ENCODE data around the gene MORN5.

The MORN5 gene

GRCh38 chr9:122159026-122159924 is at the start of gene MORN5, which contains the start of gene NDUFA8:
Gene MORN5 (plus strand): TSS chr9:122159908. CDS start chr9:122159973, 65 bp downstream.
Gene NDUFA8 (minus strand): TSS chr9:122159779. CDS start chr9:122159677, 102 bp downstream.
- peak; percentile 94 for DNase-seq (ENCODE audit: low read depth)
- TF ChIP-seq, protein P1, sequence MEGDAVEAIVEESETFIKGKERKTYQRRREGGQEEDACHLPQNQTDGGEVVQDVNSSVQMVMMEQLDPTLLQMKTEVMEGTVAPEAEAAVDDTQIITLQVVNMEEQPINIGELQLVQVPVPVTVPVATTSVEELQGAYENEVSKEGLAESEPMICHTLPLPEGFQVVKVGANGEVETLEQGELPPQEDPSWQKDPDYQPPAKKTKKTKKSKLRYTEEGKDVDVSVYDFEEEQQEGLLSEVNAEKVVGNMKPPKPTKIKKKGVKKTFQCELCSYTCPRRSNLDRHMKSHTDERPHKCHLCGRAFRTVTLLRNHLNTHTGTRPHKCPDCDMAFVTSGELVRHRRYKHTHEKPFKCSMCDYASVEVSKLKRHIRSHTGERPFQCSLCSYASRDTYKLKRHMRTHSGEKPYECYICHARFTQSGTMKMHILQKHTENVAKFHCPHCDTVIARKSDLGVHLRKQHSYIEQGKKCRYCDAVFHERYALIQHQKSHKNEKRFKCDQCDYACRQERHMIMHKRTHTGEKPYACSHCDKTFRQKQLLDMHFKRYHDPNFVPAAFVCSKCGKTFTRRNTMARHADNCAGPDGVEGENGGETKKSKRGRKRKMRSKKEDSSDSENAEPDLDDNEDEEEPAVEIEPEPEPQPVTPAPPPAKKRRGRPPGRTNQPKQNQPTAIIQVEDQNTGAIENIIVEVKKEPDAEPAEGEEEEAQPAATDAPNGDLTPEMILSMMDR (conservative IDR thresholded peaks at IDR 0.05; ENCODE audit: control insufficient read depth, insufficient read depth, low read depth, low read length) = no peak
- peak within 1 kb of the TSS; percentile 95 for H3K4me3 ChIP-seq (ENCODE audit: control insufficient read depth, low read depth, low read length)

DNA sequence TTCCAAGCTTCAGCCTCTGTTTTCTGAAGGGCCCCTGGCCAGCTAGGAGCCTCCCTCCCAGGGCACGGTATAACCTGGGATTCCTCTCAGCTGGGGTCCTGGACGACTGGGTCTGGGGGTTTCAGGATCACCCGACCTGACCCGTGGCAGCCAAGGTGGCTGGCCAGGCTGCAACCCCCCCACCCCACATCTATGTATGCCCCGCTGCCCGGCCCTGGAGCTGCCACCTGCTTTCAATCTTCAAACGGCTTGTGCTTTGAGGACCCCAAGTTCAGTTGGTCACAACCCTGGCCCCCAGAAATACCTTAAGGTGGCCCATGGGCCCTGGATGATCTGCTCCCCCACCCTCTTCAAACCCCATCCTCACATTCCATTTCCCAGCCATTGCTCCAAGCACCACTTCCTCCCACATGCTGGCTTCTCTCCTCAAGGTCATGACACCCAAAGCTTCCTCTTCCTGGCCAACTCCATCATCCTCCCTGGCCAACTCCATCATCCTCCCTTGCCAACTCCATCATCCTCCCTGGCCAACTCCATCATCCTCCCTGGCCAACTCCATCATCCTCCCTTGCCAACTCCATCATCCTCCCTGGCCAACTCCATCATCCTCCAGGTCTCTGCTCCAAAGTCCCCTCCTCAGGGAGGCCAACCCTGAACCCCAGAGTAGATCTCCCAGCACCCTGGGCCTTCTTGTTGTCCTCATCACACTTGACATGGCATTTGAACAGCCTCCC is 49.4 kb upstream of the MORN5 start:
- H3K4me3 ChIP-seq (ENCODE audit: control insufficient read depth, low read depth, low read length) = no peak overlapping the region
- TF ChIP-seq, protein P1 (conservative IDR thresholded peaks at IDR 0.05; ENCODE audit: control insufficient read depth, insufficient read depth, low read depth, low read length) = no peak
- no peak for DNase-seq (ENCODE audit: low read depth)

- no peak overlapping the region for H3K4me3 ChIP-seq (ENCODE audit: control insufficient read depth, low read depth, low read length)
- TF ChIP-seq, protein P1 (conservative IDR thresholded peaks at IDR 0.05; ENCODE audit: control insufficient read depth, insufficient read depth, low read depth, low read length) = no peak
- DNase-seq (ENCODE audit: low read depth) = no peak
These were observed 48.2 kb upstream of the MORN5 start for GRCh38 chr9:122111413-122112085.

GRCh38 chr9:122112238-122112637 is 47.5 kb upstream of the MORN5 start:
- no peak for DNase-seq (ENCODE audit: low read depth)
- TF ChIP-seq, protein P1 (conservative IDR thresholded peaks at IDR 0.05; ENCODE audit: control insufficient read depth, insufficient read depth, low read depth, low read length) = no peak
- no peak overlapping the region for H3K4me3 ChIP-seq (ENCODE audit: control insufficient read depth, low read depth, low read length)

DNA sequence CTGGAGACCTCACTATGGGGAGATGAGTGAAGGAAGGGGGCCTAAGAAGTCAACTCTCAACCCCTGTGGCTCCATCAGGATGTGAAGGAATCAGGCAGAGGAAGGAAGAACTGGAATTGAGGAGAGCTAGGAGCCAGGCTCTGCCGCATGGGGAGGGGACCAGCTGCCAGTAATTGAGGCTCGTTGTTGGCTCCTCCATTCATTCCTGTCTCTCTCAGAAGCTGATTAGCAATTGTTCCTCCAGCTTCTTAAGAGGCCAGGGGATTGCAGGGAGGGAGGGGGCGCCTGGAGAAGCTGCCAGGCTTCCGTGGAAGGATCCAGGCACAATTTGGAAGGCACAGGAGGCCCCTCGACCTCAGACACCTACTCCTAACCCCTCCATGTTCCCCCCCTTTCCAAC is 46.1 kb upstream of the MORN5 start:
- TF ChIP-seq, protein P1 (conservative IDR thresholded peaks at IDR 0.05; ENCODE audit: control insufficient read depth, insufficient read depth, low read depth, low read length) = no peak
- H3K4me3 ChIP-seq (ENCODE audit: control insufficient read depth, low read depth, low read length) = no peak overlapping the region
- no peak for DNase-seq (ENCODE audit: low read depth)
